GM12872 (cell line): ENCODE measurements around the gene PSTPIP1.

ENCODE experiments used
- CTCF ChIP-seq: IDR thresholded peaks from 3 replicates; pipeline ENCODE4 v1.5.1; 2011; ENCODE audit warnings: low read depth, mild to moderate bottlenecking, low read length, moderate library complexity; ENCODE audit not compliant: insufficient read depth

The PSTPIP1 gene

DNA sequence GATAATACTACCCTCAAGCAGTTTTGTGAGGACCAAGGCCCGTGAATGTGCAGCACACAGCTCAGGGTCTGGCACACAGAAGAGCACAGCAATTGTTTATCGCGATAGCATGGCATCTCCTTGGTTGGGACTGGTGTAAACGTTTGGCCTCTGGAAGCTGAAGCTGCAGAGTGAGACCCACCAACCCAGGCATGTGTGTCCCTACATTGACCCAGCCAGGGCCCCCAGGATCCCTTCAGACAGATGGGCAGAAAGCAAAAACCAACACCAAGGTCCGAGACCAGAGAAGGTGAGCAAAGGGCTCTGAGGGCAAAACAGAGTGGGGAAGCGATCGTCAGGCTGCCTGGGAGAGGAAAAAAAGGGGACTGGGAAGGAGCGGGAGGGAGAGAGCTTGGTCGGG lies 12.6 kb upstream of the PSTPIP1 start:
- TF ChIP-seq CTCF, result no peak

DNA sequence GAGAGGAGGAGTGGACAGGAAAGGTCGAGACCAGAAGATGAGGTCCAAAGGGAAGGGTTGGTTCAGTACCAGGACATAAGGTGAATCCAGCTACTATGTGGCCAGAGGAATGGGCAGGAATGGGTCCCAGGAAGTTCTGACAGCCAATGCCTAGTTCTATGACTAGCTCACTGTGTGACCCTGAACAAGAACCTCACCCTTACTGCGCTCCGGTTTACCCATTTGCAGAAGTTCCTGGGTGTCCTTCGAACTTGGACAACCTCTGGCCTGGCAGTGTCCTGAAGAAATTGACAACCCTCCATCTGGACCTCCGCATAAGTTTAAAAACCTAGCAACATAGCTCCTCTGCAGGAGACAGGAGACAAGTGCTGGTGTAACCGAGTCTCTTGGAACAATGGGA lies 12.2 kb upstream of the PSTPIP1 start:
- TF ChIP-seq CTCF, result no peak

DNA sequence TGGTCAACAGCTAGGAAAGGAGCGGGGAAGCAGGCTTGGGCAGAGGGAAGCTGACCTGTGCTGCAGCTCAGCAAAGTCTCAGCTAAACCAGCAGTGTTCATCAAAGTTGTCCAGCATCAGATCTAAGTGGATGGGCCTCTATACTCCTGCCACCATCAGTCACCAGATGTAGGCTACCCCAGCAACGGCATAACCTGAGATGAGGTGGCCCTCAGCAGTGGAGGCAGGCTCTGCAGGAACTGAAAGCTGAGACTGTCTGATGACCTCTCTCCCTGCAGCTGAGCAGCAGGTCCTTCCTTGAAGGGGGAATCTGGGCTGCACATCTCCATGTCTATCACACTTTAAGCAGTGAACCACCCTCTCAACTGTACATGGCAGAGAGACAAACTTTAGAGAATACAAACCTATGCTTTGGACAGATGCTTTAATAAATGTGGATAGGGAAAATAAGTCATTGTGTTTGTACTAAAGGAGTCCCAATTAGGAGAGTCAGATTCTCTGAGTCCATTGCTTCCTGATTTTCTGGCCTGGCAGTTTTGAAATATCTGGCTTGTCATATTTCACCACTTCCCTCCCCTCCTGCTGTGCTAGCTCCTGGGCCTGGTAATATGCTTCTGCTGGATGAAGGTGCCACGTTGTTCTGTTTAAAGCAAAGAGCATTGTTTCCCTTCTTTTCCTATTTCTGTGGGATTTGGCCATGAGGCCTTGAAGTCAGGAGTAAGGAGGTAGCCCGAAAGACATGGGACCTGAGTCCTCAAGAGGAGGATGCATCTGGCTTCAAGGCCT lies 11.1 kb upstream of the PSTPIP1 start:
- TF ChIP-seq CTCF, result no peak

DNA sequence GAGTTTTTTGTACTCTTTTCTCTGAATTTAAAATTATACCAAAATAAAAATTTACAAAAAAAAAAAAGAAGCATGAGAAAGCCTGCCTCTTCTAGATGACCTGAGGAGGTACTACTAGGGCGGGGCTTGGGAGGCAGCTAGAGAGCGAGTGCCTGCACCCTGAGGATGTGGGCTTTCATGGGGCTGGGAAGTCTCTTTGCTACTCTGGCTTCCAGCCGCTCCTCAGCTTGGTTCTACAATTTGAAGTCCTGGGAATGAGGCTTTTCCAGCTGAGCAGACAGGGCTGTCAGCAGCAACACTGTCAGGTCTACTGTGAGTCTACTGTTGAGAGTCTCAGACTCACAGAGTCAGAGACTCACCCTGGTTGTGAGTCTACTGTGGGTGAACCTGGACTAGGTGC lies 8.2 kb upstream of the PSTPIP1 start:
- TF ChIP-seq CTCF, result no peak

DNA sequence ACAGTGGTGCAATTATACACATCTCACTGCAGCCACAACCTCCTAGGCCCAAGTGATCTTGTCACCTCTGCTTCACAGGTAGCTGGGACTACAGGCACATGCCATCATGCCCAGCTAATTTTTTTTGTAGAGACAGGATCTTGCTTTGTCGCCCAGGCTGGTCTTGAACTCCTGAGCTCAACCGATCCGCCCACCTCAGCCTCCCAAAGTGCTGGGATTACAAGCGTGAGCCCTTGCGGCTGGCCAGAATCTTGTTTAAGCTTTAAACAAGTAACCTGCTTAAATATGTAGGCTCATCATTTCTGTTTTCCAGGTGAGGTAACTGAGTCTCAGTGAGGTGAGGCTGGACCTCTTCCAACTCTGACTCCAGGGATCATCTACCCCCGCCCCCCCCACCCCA lies 7.7 kb upstream of the PSTPIP1 start:
- TF ChIP-seq CTCF, result no peak

DNA sequence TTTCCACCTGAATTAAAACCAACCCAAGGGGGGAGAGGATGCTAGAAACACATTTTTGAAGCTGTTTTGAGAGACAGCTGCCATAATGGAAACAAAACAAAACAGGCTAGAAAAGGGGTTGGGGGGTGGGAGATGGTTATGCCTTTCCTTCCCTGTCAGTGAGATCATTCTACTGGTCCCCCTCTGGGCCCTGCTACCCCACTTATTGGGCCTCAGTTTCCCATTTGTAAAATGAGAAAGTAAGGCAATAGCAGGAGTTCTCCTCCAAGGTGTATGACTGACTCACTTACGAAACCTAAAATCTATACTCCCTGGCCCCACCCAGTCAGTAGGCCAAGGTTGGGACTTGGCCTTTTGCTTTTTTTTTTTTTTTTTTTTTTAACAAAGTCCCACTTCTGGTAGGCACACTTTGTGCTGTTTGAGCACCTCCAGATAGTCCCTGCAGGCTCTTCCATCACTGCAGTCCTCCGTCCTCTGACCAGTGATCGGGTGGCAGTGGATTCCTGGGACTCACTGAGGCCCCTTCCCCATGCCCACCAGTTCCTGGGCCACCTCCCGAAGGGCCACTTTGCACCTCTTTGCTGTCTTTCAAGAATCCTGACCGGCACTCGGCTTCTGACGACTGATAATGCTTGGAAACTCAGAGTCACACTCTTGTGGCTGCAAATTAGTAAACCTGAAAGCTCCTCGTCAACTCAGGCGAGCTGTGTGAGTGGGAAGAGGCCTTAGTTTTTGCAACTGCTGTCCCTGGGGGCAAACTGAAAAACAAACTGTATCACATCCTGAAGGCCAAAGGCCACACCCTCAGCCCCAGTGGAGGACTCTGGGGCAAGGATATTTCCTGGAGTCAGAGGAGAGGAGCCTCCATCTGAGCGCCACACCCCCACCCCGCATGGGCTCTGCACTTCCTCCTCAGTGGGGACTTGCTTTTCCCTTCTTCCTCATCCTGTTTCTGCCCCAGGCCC lies 6.7 kb upstream of the PSTPIP1 start:
- TF ChIP-seq CTCF, result no peak
